ENCODE data around the gene AIF1L.
"Not testable (repeated sequence)": the region's sequence is repeated elsewhere in the genome, so short reads cannot be mapped to it uniquely, and the experiment has no call there.

- TF ChIP-seq CTCF (IDR thresholded peaks at IDR 0.05); POLR2AphosphoS5 (IDR thresholded peaks at IDR 0.05; ENCODE audit: low read depth, low read length); SIN3A (IDR thresholded peaks at IDR 0.05; ENCODE audit: borderline replicate concordance, insufficient read depth, low read depth, low read length): not testable (repeated sequence)
- TF ChIP-seq, protein P1, sequence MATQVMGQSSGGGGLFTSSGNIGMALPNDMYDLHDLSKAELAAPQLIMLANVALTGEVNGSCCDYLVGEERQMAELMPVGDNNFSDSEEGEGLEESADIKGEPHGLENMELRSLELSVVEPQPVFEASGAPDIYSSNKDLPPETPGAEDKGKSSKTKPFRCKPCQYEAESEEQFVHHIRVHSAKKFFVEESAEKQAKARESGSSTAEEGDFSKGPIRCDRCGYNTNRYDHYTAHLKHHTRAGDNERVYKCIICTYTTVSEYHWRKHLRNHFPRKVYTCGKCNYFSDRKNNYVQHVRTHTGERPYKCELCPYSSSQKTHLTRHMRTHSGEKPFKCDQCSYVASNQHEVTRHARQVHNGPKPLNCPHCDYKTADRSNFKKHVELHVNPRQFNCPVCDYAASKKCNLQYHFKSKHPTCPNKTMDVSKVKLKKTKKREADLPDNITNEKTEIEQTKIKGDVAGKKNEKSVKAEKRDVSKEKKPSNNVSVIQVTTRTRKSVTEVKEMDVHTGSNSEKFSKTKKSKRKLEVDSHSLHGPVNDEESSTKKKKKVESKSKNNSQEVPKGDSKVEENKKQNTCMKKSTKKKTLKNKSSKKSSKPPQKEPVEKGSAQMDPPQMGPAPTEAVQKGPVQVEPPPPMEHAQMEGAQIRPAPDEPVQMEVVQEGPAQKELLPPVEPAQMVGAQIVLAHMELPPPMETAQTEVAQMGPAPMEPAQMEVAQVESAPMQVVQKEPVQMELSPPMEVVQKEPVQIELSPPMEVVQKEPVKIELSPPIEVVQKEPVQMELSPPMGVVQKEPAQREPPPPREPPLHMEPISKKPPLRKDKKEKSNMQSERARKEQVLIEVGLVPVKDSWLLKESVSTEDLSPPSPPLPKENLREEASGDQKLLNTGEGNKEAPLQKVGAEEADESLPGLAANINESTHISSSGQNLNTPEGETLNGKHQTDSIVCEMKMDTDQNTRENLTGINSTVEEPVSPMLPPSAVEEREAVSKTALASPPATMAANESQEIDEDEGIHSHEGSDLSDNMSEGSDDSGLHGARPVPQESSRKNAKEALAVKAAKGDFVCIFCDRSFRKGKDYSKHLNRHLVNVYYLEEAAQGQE (IDR thresholded peaks at IDR 0.05; ENCODE audit: insufficient read depth in 1 of 2, low read depth in 2 of 2, low read length in 1 of 2) = not testable (repeated sequence)
Observed at GRCh38 chr9:131115360-131115742, 19.0 kb downstream of the AIF1L start.

All from Panc1 (cell line).